H9 (cell line): ENCODE measurements around the gene CCNY. TPM values are rescaled to one million over a fixed set of nuclear protein-coding genes. Genes with fewer than 3 reads are reported as not detected.

ENCODE experiments used
- DNase-seq: peaks from one replicate; pipeline ENCODE4 v3.0.0-alpha.2; 2017
- H2AFZ ChIP-seq: one replicate; pipeline ENCODE4 v1.6.1; 2013; ENCODE audit warnings: mild to moderate bottlenecking, low read length, control low read depth, moderate library complexity
- H2AK5ac ChIP-seq: 2 replicates; pipeline ENCODE4 v1.6.1; 2013; ENCODE audit warnings: low read length, control low read depth, mixed read lengths; ENCODE audit not compliant: insufficient read length
- H2BK120ac ChIP-seq: one replicate; pipeline ENCODE4 v1.6.1; 2013; ENCODE audit warnings: low read depth, mild to moderate bottlenecking, low read length, control low read depth, inconsistent platforms; ENCODE audit not compliant: poor library complexity, severe bottlenecking
- H2BK12ac ChIP-seq: 2 replicates; pipeline ENCODE4 v1.6.1; 2013; ENCODE audit warnings: low read length, control low read depth, mixed read lengths, low read depth; ENCODE audit not compliant: insufficient read length
- H2BK15ac ChIP-seq: 2 replicates; pipeline ENCODE4 v1.6.1; 2013; ENCODE audit warnings: low read depth, low read length, control low read depth
- H2BK20ac ChIP-seq: one replicate; pipeline ENCODE4 v1.6.1; 2013; ENCODE audit warnings: low read depth, mild to moderate bottlenecking, low read length, control low read depth, inconsistent platforms; ENCODE audit not compliant: poor library complexity, severe bottlenecking
- H2BK5ac ChIP-seq: 2 replicates; pipeline ENCODE4 v1.6.1; 2013; ENCODE audit warnings: low read length, control low read depth, mixed read lengths; ENCODE audit not compliant: insufficient read length
- H3K14ac ChIP-seq: 2 replicates; pipeline ENCODE4 v1.6.1; 2013; ENCODE audit warnings: low read length, control low read depth; ENCODE audit not compliant: insufficient read depth
- H3K18ac ChIP-seq: 2 replicates; pipeline ENCODE4 v1.6.1; 2013; ENCODE audit warnings: low read depth, mild to moderate bottlenecking, mixed read lengths, low read length, control low read depth; ENCODE audit not compliant: insufficient read length
- H3K23ac ChIP-seq: 2 replicates; pipeline ENCODE4 v1.6.1; 2013; ENCODE audit warnings: low read length, control low read depth, mixed read lengths, low read depth; ENCODE audit not compliant: insufficient read length
- H3K23me2 ChIP-seq: 2 replicates; pipeline ENCODE4 v1.6.1; 2013; ENCODE audit warnings: low read depth, mild to moderate bottlenecking, mixed read lengths, low read length, control low read depth; ENCODE audit not compliant: insufficient read length, poor library complexity, severe bottlenecking
- H3K27ac ChIP-seq: 2 replicates; pipeline ENCODE4 v1.5.1; 2013; ENCODE audit warnings: low read length, control low read depth, mixed read lengths, low read depth; ENCODE audit not compliant: insufficient read length
- H3K27me3 ChIP-seq: 2 replicates; pipeline ENCODE4 v1.6.1; 2013; ENCODE audit warnings: low read length, control low read depth, inconsistent platforms; ENCODE audit not compliant: insufficient read depth
- H3K4ac ChIP-seq: 2 replicates; pipeline ENCODE4 v1.6.1; 2013; ENCODE audit warnings: low read depth, mild to moderate bottlenecking, control low read depth, inconsistent platforms, low read length, moderate library complexity
- H3K4me1 ChIP-seq: 2 replicates; pipeline ENCODE4 v1.6.1; 2013; ENCODE audit warnings: low read length, control low read depth, inconsistent platforms; ENCODE audit not compliant: insufficient read depth
- H3K4me2 ChIP-seq: 2 replicates; pipeline ENCODE4 v1.6.1; 2013; ENCODE audit warnings: low read length, control low read depth, mixed read lengths; ENCODE audit not compliant: insufficient read length, insufficient read depth
- H3K56ac ChIP-seq: 2 replicates; pipeline ENCODE4 v1.6.1; 2013; ENCODE audit warnings: low read depth, mild to moderate bottlenecking, mixed read lengths, low read length, control low read depth; ENCODE audit not compliant: insufficient read length
- H3K79me1 ChIP-seq: 2 replicates; pipeline ENCODE4 v1.6.1; 2013; ENCODE audit warnings: low read depth, mild to moderate bottlenecking, moderate library complexity, low read length, control low read depth, inconsistent platforms; ENCODE audit not compliant: insufficient read depth, poor library complexity, severe bottlenecking
- H3K79me2 ChIP-seq: 2 replicates; pipeline ENCODE4 v1.6.1; 2013; ENCODE audit warnings: low read length, control low read depth, inconsistent platforms; ENCODE audit not compliant: insufficient read depth
- H3K9ac ChIP-seq: 2 replicates; pipeline ENCODE4 v1.6.1; 2013; ENCODE audit warnings: low read length, control low read depth, mixed read lengths; ENCODE audit not compliant: insufficient read length; ENCODE audit errors: extremely low read depth
- H3K9me3 ChIP-seq: one replicate; pipeline ENCODE4 v1.6.1; 2013; ENCODE audit warnings: low read depth, low read length, inconsistent platforms; ENCODE audit not compliant: control insufficient read depth
- H3T11ph ChIP-seq: one replicate; pipeline ENCODE4 v1.6.1; 2013; ENCODE audit warnings: mild to moderate bottlenecking, low read length, control low read depth, inconsistent platforms
- H4K20me1 ChIP-seq: one replicate; pipeline ENCODE4 v1.6.1; 2013; ENCODE audit not compliant: control insufficient read depth, insufficient read length, insufficient read depth
- H4K5ac ChIP-seq: 2 replicates; pipeline ENCODE4 v1.6.1; 2013; ENCODE audit warnings: low read depth, mild to moderate bottlenecking, mixed read lengths, low read length, control low read depth; ENCODE audit not compliant: insufficient read length
- H4K8ac ChIP-seq: replicated peaks from 2 replicates; pipeline ENCODE4 v1.6.1; 2013; ENCODE audit warnings: low read length, control low read depth, mixed read lengths, low read depth; ENCODE audit not compliant: insufficient read length
- H4K91ac ChIP-seq: 2 replicates; pipeline ENCODE4 v1.6.1; 2013; ENCODE audit warnings: low read depth, mild to moderate bottlenecking, moderate library complexity, mixed read lengths, low read length, control low read depth; ENCODE audit not compliant: insufficient read length
- H3K27ac Mint-ChIP-seq, 3 experiments: 2 replicates in 2 of 3; 3 replicates in 1 of 3; pipeline ENCODE4 v1.8.0; 2020 to 2021; ENCODE audit warnings: mixed read lengths in 3 of 3, mild to moderate bottlenecking in 1 of 3, moderate library complexity in 1 of 3
- H3K27me3 Mint-ChIP-seq: 2 replicates; pipeline ENCODE4 v1.8.0; 2021; ENCODE audit warnings: low read depth, mild to moderate bottlenecking, moderate library complexity, mixed read lengths
- H3K36me3 Mint-ChIP-seq, 3 experiments: 2 replicates in 2 of 3; 3 replicates in 1 of 3; pipeline ENCODE4 v1.8.0; 2020 to 2021; ENCODE audit warnings: low read depth in 3 of 3, mixed read lengths in 3 of 3; ENCODE audit not compliant: insufficient read depth in 1 of 3
- H3K4me1 Mint-ChIP-seq, 2 experiments: 2 replicates each; pipeline ENCODE4 v1.8.0; 2020; ENCODE audit warnings: mixed read lengths in 2 of 2
- H3K4me3 Mint-ChIP-seq, 2 experiments: 2 replicates in 1 of 2; 3 replicates in 1 of 2; pipeline ENCODE4 v1.8.0; 2020 to 2021; ENCODE audit warnings: mild to moderate bottlenecking in 2 of 2, mixed read lengths in 2 of 2, moderate library complexity in 1 of 2
- H3K9me3 Mint-ChIP-seq, 2 experiments: 2 replicates in 1 of 2; 3 replicates in 1 of 2; pipeline ENCODE4 v1.8.0; 2020; ENCODE audit warnings: mild to moderate bottlenecking in 2 of 2, mixed read lengths in 2 of 2, moderate library complexity in 1 of 2
- WGBS: extraction: QIAGEN DNeasy Blood & Tissue Kit; methylation state at CpG from one replicate; pipeline ENCODE4 v1.1.7; 2013; ENCODE audit warnings: missing lambda C conversion rate, low lambda C conversion rate, mixed read lengths; ENCODE audit not compliant: insufficient read length; ENCODE audit errors: extremely low coverage; 5-methylcytosine and 5-hydroxymethylcytosine counted together
- total RNA-seq: library from RNA; stranded (reverse); gene quantifications from 2 replicates; pipeline ENCODE4 v1.2.1, GENCODE V29; 2021
- TF ChIP-seq, protein P1 (sequence below): fragments of 200-600 bp; sonication (generic); conservative IDR thresholded peaks from 3 replicates; pipeline ENCODE4 v1.8.0; 2021; ENCODE audit warnings: antibody characterized with exemption, mild to moderate bottlenecking

CCNY gene
- total RNA-seq, 1 experiment from 2014 or later = 62.1 TPM

DNA sequence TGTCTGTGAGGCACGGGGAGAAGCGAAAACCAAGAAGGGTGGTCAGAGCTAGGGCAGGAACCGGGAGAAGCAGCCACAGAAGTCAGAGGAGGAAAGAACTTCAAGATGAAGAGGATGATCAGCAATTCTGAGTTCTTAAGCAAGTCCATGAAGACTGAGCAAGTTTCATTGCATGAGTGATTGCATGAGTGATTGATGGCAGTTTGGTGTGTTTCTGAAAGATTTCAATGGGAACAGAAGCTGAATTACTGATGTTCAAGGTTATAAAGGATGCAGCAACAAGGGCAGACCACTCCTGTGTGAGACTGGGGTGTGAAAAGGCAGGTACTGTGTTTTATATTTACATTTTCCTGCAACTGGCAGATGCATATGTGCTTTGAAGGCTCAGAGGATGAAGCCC lies 35.4 kb downstream of the CCNY start:
- no peak overlapping the region for H3K4me2 ChIP-seq
- H4K8ac ChIP-seq = no peak overlapping the region
- H2BK20ac ChIP-seq = no peak overlapping the region
- no peak overlapping the region for H4K91ac ChIP-seq
- H3K9me3 Mint-ChIP-seq = no peaks in the 10 kb centered on the region; a peak in 1 of 5 replicates
- peaks cover 2% of the 10 kb centered on the region for H4K20me1 ChIP-seq
- no peaks in the 10 kb centered on the region for H3K23me2 ChIP-seq
- TF ChIP-seq, protein P1, sequence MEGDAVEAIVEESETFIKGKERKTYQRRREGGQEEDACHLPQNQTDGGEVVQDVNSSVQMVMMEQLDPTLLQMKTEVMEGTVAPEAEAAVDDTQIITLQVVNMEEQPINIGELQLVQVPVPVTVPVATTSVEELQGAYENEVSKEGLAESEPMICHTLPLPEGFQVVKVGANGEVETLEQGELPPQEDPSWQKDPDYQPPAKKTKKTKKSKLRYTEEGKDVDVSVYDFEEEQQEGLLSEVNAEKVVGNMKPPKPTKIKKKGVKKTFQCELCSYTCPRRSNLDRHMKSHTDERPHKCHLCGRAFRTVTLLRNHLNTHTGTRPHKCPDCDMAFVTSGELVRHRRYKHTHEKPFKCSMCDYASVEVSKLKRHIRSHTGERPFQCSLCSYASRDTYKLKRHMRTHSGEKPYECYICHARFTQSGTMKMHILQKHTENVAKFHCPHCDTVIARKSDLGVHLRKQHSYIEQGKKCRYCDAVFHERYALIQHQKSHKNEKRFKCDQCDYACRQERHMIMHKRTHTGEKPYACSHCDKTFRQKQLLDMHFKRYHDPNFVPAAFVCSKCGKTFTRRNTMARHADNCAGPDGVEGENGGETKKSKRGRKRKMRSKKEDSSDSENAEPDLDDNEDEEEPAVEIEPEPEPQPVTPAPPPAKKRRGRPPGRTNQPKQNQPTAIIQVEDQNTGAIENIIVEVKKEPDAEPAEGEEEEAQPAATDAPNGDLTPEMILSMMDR = no peak
- no peak overlapping the region for H2BK12ac ChIP-seq
- H3T11ph ChIP-seq = no peak overlapping the region
- H2AK5ac ChIP-seq = no peak overlapping the region
- H3K4me1 Mint-ChIP-seq = peaks cover 19 to 28% of the 10 kb centered on the region in 2 experiments
- H3K27me3 Mint-ChIP-seq = no peaks in the 10 kb centered on the region
- H3K79me2 ChIP-seq = peaks cover 15% of the 10 kb centered on the region; the same call in 1 of the 2 replicates
- no peak overlapping the region for H2BK5ac ChIP-seq
- no peak overlapping the region for H3K4me3 Mint-ChIP-seq
- H3K27ac ChIP-seq = no peak overlapping the region
- no peak overlapping the region for H3K56ac ChIP-seq
- peaks cover 6% of the 10 kb centered on the region for H3K79me1 ChIP-seq
- no peak overlapping the region for H3K4ac ChIP-seq
- no peaks in the 10 kb centered on the region for H3K27me3 ChIP-seq
- H2BK120ac ChIP-seq = no peak overlapping the region
- no CpG with 5 or more reads among the region's 3 CpGs for WGBS
- H3K27ac Mint-ChIP-seq = 0 out of 7 replicates have a peak overlapping the region, but pooled peaks of 2 of the 3 experiments have one; percentile 26 to 28
- H2BK15ac ChIP-seq = no peak overlapping the region
- no peaks in the 10 kb centered on the region; a peak in 1 of 7 replicates for H3K36me3 Mint-ChIP-seq
- DNase-seq = no peak
- H2AFZ ChIP-seq = no peak overlapping the region
- no peak overlapping the region for H3K18ac ChIP-seq
- H3K23ac ChIP-seq = no peak overlapping the region
- H3K14ac ChIP-seq = no peak overlapping the region
- no peak overlapping the region for H4K5ac ChIP-seq
- no peak overlapping the region for H3K9ac ChIP-seq
- H3K4me1 ChIP-seq = no peaks in the 10 kb centered on the region; the same call in 1 of the 2 replicates
- no peaks in the 10 kb centered on the region for H3K9me3 ChIP-seq
